ENCODE measurements around the gene ANKLE1. TPM values are rescaled to one million over a fixed set of nuclear protein-coding genes. Genes with fewer than 3 reads are reported as not detected.

The ANKLE1 gene
- total and polyA plus RNA-seq, 8 donors: 0.45 to 2.4 (median 1.6) TPM

DNA sequence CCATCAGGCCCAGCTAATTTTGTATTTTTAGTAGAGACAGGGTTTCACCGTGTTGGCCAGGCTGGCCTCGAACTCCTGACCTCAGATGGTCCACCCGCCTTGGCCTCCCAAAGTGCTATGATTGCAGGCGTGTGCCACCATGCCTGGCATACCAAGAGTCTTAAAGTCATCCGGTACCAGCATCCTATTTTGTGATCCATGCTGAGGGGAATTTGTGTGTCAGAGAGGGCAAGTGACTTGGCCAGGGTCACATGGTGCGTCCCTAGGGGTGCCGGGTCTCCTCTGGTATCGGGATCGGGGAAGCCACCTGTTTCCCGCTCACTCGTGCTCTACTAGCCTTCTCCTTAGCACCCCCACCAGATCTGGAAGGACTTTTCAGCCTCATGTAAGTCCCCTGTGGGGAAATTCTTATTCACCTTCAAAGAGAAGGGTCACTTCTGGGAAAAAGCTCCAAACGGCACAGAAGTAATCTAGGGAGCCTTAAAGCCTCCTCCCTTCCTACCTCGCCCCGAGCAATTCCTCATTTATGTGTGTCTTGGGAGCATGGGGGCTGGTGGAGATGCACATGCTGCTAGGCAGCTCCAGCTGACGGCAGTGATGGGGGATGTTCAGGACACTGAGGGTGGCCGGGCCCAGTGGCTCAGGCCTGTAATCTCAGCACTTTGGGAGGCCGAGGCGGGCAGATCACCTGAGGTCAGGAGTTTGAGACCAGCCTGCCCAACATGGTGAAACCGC, 6.1 kb upstream of the ANKLE1 start:
- H3K4me1 ChIP-seq: no peaks in the 10 kb centered on the region
- H3K9me3 ChIP-seq: no peaks in the 10 kb centered on the region
- peaks cover 0 to 87% of the 10 kb centered on the region in 2 donors for H3K36me3 ChIP-seq
- intact Hi-C loops (cut with DNase I): loop anchor here in 1 of 2 donors (10.0 kb wide), 1 partner anchor 211 kb away; no protein-coding TSS in a partner anchor
- TF ChIP-seq, protein P1, sequence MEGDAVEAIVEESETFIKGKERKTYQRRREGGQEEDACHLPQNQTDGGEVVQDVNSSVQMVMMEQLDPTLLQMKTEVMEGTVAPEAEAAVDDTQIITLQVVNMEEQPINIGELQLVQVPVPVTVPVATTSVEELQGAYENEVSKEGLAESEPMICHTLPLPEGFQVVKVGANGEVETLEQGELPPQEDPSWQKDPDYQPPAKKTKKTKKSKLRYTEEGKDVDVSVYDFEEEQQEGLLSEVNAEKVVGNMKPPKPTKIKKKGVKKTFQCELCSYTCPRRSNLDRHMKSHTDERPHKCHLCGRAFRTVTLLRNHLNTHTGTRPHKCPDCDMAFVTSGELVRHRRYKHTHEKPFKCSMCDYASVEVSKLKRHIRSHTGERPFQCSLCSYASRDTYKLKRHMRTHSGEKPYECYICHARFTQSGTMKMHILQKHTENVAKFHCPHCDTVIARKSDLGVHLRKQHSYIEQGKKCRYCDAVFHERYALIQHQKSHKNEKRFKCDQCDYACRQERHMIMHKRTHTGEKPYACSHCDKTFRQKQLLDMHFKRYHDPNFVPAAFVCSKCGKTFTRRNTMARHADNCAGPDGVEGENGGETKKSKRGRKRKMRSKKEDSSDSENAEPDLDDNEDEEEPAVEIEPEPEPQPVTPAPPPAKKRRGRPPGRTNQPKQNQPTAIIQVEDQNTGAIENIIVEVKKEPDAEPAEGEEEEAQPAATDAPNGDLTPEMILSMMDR (IDR thresholded peaks at IDR 0.05): no peak
- H3K27ac ChIP-seq: no peak overlapping the region
- DNase-seq (no peak), ATAC-seq (no peak)
- H3K27me3 ChIP-seq: peaks cover 0 to 1% of the 10 kb centered on the region in 2 donors
- no peak overlapping the region for H3K4me3 ChIP-seq

DNA sequence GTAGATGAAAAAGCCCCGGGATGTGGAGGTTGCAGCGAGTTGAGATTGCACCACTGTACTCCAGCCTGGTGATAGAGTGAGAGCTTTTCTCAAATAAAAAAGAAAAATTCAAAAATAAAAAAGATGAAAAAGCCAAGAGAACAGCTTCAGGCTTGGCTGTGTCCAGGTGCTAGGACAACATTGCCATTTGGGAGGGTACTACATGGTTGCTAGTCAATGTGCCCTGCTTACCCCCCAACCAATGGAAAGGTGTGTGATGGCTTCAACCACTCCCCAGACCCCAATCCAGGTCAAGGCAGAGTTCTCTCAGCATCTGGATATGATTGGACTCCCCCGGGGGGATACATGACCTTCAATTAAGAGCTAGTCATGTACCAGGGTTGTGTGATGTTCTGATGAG, 2.3 kb upstream of the ANKLE1 start:
- Histone ChIP-seq H3K9me3 (no peaks in the 10 kb centered on the region), H3K4me1 (peaks cover 11 to 24% of the 10 kb centered on the region in 2 donors), H3K36me3 (peaks cover 0 to 49% of the 10 kb centered on the region in 2 donors), H3K27me3 (peaks cover 0 to 25% of the 10 kb centered on the region in 2 donors), H3K27ac (no peak overlapping the region), H3K4me3 (no peak overlapping the region)
- ATAC-seq: no peak
- no peak for DNase-seq
- intact Hi-C loops (cut with DNase I): loop anchor here in 1 of 2 donors (10.0 kb wide), 1 partner anchor 215 kb away; no protein-coding TSS in a partner anchor
- TF ChIP-seq, protein P1 (IDR thresholded peaks at IDR 0.05): no peak

- DNase-seq (peak; percentile 68 to 97 (median 87)), ATAC-seq (peak; percentile 99)
- Histone ChIP-seq H3K9me3 (no peaks in the 10 kb centered on the region), H3K4me3 (peak overlapping the region; percentile 16 to 51), H3K27me3 (peaks cover 0 to 25% of the 10 kb centered on the region in 2 donors), H3K36me3 (peaks cover 0 to 17% of the 10 kb centered on the region in 2 donors), H3K27ac (no peak overlapping the region), H3K4me1 (peaks cover 11 to 24% of the 10 kb centered on the region in 2 donors)
- TF ChIP-seq, protein P1 (IDR thresholded peaks at IDR 0.05): peak; percentile 94 to 98
- intact Hi-C loops (cut with DNase I): loop anchor here in 1 of 2 donors (5.0 to 10.0 kb wide), 2 partner anchors 78 to 215 kb away; no protein-coding TSS in a partner anchor
These were observed 906 bp downstream of the ANKLE1 start for GRCh38 chr19:17282488-17283125.

GRCh38 chr19:17283504-17283996, 1.8 kb downstream of the ANKLE1 start:
- peaks cover 0 to 25% of the 10 kb centered on the region in 2 donors for H3K27me3 ChIP-seq
- intact Hi-C loops (cut with DNase I): loop anchor here in 1 of 2 donors (5.0 to 10.0 kb wide), 2 partner anchors 79 to 216 kb away; no protein-coding TSS in a partner anchor
- H3K27ac ChIP-seq: no peak overlapping the region
- H3K4me3 ChIP-seq: no peak overlapping the region
- peaks cover 0 to 11% of the 10 kb centered on the region in 2 donors for H3K36me3 ChIP-seq
- ATAC-seq: no peak
- DNase-seq: no peak
- peaks cover 11 to 24% of the 10 kb centered on the region in 2 donors for H3K4me1 ChIP-seq
- TF ChIP-seq, protein P1 (IDR thresholded peaks at IDR 0.05): no peak
- no peaks in the 10 kb centered on the region for H3K9me3 ChIP-seq

Measured in left lung (tissue), 10 donors.